ENCODE results near the gene ZYG11B.

- TF ChIP-seq CTCF (IDR thresholded peaks at IDR 0.05; ENCODE audit: borderline replicate concordance, extremely low read depth, low read length, poor library complexity, severe bottlenecking) (no peak), EZH2 (IDR thresholded peaks at IDR 0.05; ENCODE audit: borderline replicate concordance, low read depth, low read length, severe bottlenecking) (no peak)
Measured at GRCh38 chr1:52741259-52741658, 15.0 kb downstream of the ZYG11B start.

All from DND-41 (cell line).